ENCODE measurements around the gene HDDC3.

Gene HDDC3

DNA sequence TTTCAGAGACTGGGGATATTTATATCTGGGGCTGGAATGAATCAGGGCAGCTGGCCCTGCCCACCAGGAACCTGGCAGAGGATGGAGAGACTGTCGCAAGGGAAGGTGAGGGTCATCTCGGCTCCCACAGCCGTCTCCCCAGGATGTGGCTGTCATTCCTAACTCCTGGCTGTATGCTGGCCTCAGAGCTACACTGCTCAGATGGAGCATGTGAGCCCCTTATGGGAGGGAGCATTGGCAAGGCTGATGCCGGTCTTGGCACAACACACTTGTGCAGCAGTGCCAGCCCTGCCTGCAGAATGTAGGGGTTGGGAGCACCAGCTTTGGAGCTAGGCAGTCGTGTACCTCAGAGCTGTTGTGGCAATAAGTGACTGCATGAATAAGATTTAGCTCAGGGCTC lies 27.5 kb upstream of the HDDC3 start:
- H3K79me2 ChIP-seq (ENCODE audit: insufficient read depth, low read length), result peaks cover 50% of the 10 kb centered on the region
- no peak overlapping the region for H3K4me2 ChIP-seq (ENCODE audit: low read depth, low read length, poor library complexity, severe bottlenecking)
- no peaks in the 10 kb centered on the region for H3F3A ChIP-seq (ENCODE audit: low read depth)
- no peaks in the 10 kb centered on the region for H3K9me3 ChIP-seq (ENCODE audit: insufficient read depth, low read depth, low read length)
- TF ChIP-seq EZH2phosphoT487 (IDR thresholded peaks at IDR 0.05; ENCODE audit: borderline replicate concordance), result no peak
- TF ChIP-seq, protein P1, sequence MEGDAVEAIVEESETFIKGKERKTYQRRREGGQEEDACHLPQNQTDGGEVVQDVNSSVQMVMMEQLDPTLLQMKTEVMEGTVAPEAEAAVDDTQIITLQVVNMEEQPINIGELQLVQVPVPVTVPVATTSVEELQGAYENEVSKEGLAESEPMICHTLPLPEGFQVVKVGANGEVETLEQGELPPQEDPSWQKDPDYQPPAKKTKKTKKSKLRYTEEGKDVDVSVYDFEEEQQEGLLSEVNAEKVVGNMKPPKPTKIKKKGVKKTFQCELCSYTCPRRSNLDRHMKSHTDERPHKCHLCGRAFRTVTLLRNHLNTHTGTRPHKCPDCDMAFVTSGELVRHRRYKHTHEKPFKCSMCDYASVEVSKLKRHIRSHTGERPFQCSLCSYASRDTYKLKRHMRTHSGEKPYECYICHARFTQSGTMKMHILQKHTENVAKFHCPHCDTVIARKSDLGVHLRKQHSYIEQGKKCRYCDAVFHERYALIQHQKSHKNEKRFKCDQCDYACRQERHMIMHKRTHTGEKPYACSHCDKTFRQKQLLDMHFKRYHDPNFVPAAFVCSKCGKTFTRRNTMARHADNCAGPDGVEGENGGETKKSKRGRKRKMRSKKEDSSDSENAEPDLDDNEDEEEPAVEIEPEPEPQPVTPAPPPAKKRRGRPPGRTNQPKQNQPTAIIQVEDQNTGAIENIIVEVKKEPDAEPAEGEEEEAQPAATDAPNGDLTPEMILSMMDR (conservative IDR thresholded peaks at IDR 0.05; ENCODE audit: low read length), result no peak
- peaks cover 8% of the 10 kb centered on the region for H4K20me1 ChIP-seq (ENCODE audit: insufficient read depth, low read length, poor library complexity, severe bottlenecking)
- no peaks in the 10 kb centered on the region for H3K9me2 ChIP-seq (replicated peaks; ENCODE audit: low read depth, low read length)
- no peak overlapping the region for H3K4me3 ChIP-seq (ENCODE audit: low read length, poor library complexity, severe bottlenecking)
- peaks cover 14% of the 10 kb centered on the region for H3K4me1 ChIP-seq (ENCODE audit: insufficient read depth, low read length, poor library complexity, severe bottlenecking)
- no peak overlapping the region for H2AFZ ChIP-seq (ENCODE audit: low read length)
- peaks cover 40% of the 10 kb centered on the region; the same call in 1 of the 2 replicates for H3K36me3 ChIP-seq (ENCODE audit: insufficient read depth, low read length)
- no peaks in the 10 kb centered on the region for H3K27me3 ChIP-seq (ENCODE audit: insufficient read depth, low read length, poor library complexity, severe bottlenecking)
- no peak overlapping the region for H3K9ac ChIP-seq (ENCODE audit: low read depth, low read length, poor library complexity, severe bottlenecking)

DNA sequence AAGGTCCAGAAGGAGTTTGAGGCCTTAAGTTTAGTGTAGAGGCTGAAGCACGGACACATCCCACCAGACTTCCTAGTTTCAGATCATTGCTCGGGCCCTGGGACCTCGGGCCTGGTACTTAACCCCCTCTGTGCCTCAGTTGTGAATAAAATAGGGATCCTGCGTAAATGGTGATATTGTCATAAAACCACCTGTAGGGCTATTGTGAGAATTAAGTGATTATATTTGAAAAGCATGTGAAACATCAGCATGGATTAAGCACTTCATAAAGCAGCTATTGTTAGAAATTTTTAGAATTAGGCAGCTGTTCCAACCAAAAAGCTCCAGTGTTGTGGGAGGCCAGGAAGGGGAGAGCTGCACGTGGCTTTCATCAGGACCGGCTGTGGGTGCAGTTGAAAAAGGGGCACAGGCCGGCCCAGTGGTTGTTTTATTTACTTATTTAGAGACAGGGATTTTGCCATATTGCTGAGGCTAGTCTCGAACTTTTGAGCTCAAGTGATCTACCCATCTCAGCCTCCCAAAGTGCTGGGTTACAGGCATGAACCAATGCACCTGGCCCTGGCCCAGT lies 26.8 kb upstream of the HDDC3 start:
- peaks cover 8% of the 10 kb centered on the region for H4K20me1 ChIP-seq (ENCODE audit: insufficient read depth, low read length, poor library complexity, severe bottlenecking)
- H3K36me3 ChIP-seq (ENCODE audit: insufficient read depth, low read length), result peaks cover 36% of the 10 kb centered on the region; the same call in 1 of the 2 replicates
- H3K27me3 ChIP-seq (ENCODE audit: insufficient read depth, low read length, poor library complexity, severe bottlenecking), result no peaks in the 10 kb centered on the region
- no peak overlapping the region for H3K9ac ChIP-seq (ENCODE audit: low read depth, low read length, poor library complexity, severe bottlenecking)
- H3F3A ChIP-seq (ENCODE audit: low read depth), result no peaks in the 10 kb centered on the region
- H3K9me3 ChIP-seq (ENCODE audit: insufficient read depth, low read depth, low read length), result no peaks in the 10 kb centered on the region
- H3K4me1 ChIP-seq (ENCODE audit: insufficient read depth, low read length, poor library complexity, severe bottlenecking), result peaks cover 14% of the 10 kb centered on the region
- no peak overlapping the region for H2AFZ ChIP-seq (ENCODE audit: low read length)
- no peak overlapping the region for H3K4me2 ChIP-seq (ENCODE audit: low read depth, low read length, poor library complexity, severe bottlenecking)
- TF ChIP-seq, protein P1 (conservative IDR thresholded peaks at IDR 0.05; ENCODE audit: low read length), result no peak
- TF ChIP-seq EZH2phosphoT487 (IDR thresholded peaks at IDR 0.05; ENCODE audit: borderline replicate concordance), result no peak
- H3K79me2 ChIP-seq (ENCODE audit: insufficient read depth, low read length), result peaks cover 51% of the 10 kb centered on the region
- no peak overlapping the region for H3K4me3 ChIP-seq (ENCODE audit: low read length, poor library complexity, severe bottlenecking)
- no peaks in the 10 kb centered on the region for H3K9me2 ChIP-seq (replicated peaks; ENCODE audit: low read depth, low read length)

DNA sequence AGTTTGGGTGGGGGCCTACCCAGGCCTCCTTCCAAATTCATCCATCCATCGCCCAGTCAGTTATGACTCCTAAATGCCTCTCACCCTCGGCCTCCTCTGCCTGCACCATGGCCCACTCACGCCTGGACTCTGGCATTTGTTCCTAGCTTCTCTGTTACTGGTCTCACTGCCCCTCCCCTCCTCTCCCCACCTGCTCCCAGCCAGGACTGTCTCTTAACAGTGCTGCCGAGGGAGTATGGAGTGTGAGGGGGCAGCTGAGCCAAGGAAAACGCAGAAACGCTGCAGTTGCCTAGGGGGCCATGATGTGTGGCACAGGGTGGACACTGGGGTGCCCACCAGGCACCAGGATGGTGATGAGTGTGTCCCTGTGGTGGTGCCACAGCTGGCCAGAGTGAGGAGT lies 25.4 kb upstream of the HDDC3 start:
- Histone ChIP-seq H3K36me3 (ENCODE audit: insufficient read depth, low read length) (peaks cover 36% of the 10 kb centered on the region; the same call in 1 of the 2 replicates), H3K79me2 (ENCODE audit: insufficient read depth, low read length) (peaks cover 39% of the 10 kb centered on the region), H3K4me3 (ENCODE audit: low read length, poor library complexity, severe bottlenecking) (no peak overlapping the region), H4K20me1 (ENCODE audit: insufficient read depth, low read length, poor library complexity, severe bottlenecking) (peaks cover 8% of the 10 kb centered on the region), H3K9ac (ENCODE audit: low read depth, low read length, poor library complexity, severe bottlenecking) (no peak overlapping the region), H3K9me3 (ENCODE audit: insufficient read depth, low read depth, low read length) (no peaks in the 10 kb centered on the region), H3K27me3 (ENCODE audit: insufficient read depth, low read length, poor library complexity, severe bottlenecking) (no peaks in the 10 kb centered on the region), H3K9me2 (replicated peaks; ENCODE audit: low read depth, low read length) (no peaks in the 10 kb centered on the region), H3F3A (ENCODE audit: low read depth) (no peaks in the 10 kb centered on the region), H3K4me1 (ENCODE audit: insufficient read depth, low read length, poor library complexity, severe bottlenecking) (peaks cover 14% of the 10 kb centered on the region), H2AFZ (ENCODE audit: low read length) (no peak overlapping the region), H3K4me2 (ENCODE audit: low read depth, low read length, poor library complexity, severe bottlenecking) (peak overlapping the region; percentile 99)
- no peak for TF ChIP-seq EZH2phosphoT487 (IDR thresholded peaks at IDR 0.05; ENCODE audit: borderline replicate concordance)
- TF ChIP-seq, protein P1 (conservative IDR thresholded peaks at IDR 0.05; ENCODE audit: low read length), result no peak
